ENCODE data around the gene NCKIPSD.

NCKIPSD gene

GRCh38 chr3:48674505-48674904 is 11.2 kb downstream of the NCKIPSD start:
- TF ChIP-seq CTCF (IDR thresholded peaks at IDR 0.05; ENCODE audit: borderline replicate concordance, insufficient read depth, low read depth, low read length), result no peak
- no peak overlapping the region for H3K4me3 ChIP-seq (ENCODE audit: low read depth, low read length)

- no peak for TF ChIP-seq CTCF (IDR thresholded peaks at IDR 0.05; ENCODE audit: borderline replicate concordance, insufficient read depth, low read depth, low read length)
- no peak overlapping the region for H3K4me3 ChIP-seq (ENCODE audit: low read depth, low read length)
Observed at GRCh38 chr3:48672522-48672921, 13.2 kb downstream of the NCKIPSD start.

DNA sequence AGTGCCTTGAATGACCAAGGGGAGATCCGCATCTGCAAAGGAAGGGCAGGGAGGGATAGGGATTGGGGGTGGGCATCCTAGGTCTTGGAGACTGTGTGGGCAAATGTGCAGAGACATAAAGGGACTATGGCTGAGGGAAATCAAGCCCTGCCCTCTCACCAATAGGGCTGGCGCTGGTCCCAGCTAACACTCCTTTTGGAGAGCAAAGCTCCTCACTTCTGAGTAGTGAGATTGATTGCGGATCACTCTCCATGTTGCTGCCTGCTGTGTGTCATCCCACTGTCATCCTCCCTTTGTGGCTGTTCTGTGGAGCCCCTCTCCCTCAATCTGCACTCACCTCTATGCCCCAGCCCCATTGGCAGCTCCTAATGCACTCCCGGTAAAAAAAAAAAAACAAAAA is 20.8 kb downstream of the NCKIPSD start:
- TF ChIP-seq CTCF (IDR thresholded peaks at IDR 0.05; ENCODE audit: borderline replicate concordance, insufficient read depth, low read depth, low read length), result no peak
- no peak overlapping the region for H3K4me3 ChIP-seq (ENCODE audit: low read depth, low read length)

GRCh38 chr3:48664313-48664644 is 21.4 kb downstream of the NCKIPSD start:
- TF ChIP-seq CTCF (IDR thresholded peaks at IDR 0.05; ENCODE audit: borderline replicate concordance, insufficient read depth, low read depth, low read length), result no peak
- H3K4me3 ChIP-seq (ENCODE audit: low read depth, low read length), result no peak overlapping the region

GRCh38 chr3:48663489-48664312 is 22.0 kb downstream of the NCKIPSD start:
- H3K4me3 ChIP-seq (ENCODE audit: low read depth, low read length), result peak overlapping the region; percentile 36
- peak; percentile 86 for TF ChIP-seq CTCF (IDR thresholded peaks at IDR 0.05; ENCODE audit: borderline replicate concordance, insufficient read depth, low read depth, low read length)

DNA sequence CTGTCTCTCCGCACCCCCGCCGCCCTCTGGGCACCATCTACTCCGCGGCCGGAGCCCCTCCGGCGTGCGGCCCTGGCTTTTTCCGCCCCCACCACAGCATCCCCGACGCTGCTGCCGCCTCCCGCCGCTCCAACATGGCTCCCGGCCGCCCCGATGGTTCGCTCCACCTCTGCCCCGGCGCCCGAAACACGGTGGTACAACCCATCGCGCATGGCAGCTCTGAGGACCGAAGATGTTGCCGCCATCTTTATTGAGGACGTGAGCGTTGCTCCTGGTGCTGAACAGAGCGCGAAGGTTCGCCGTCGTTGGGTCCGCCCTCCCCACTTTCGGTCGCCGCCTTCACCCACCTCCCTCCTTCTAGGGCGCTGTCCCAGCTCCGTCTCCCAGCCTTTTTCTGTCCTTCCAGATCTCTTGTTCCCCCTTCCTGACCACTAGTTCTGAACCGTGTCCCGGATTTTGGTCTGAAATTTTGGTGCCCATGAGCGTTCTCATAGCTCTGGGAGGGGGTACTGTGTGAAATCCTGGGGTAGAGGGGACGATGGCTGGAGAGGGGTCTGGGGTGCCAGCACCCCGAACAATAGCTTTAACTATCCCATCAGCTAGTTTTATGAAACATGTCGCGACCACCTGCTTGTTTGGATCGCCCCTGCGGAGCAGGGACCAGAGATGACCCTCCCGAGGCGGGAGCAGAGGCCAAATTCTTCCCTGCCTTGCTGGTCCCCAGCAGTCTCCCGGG is 22.8 kb downstream of the NCKIPSD start, which contains the start of gene CELSR3:
CELSR3 (minus strand) TSS at position 134 of the 736 bp plus-strand sequence. CDS start 252 bp downstream, outside the sequence.
- no peak for TF ChIP-seq CTCF (IDR thresholded peaks at IDR 0.05; ENCODE audit: borderline replicate concordance, insufficient read depth, low read depth, low read length)
- H3K4me3 ChIP-seq (ENCODE audit: low read depth, low read length), result peak within 1 kb of the TSS; percentile 42

All from GM12875 (cell line).